ENCODE data around the gene KLF16.

KLF16 gene

DNA sequence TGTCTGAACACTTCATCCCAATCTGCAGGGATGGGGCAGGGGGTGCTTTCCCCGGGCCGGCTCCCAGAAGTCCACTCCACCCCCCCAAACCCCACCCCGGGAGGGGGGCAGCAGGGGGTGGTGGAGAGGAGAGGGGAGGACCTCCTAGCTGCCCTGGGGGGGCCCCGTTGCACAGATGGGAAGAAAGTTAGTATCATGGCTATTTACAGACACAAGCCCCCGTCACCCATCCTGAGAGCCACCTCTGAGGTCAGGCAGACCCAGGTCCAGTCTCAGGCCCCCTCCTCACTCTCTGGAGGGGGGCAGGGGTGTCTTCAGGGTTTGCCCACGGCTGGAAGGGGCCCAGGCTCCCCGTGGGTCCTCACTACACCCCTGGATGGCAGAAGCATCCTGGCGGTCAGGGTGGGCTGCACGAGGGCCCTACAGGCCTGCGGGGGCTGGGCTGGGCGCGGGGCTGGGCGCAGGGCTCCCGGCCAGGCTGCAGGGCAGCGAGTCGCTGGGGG is 9.3 kb downstream of the KLF16 start:
- no peak for DNase-seq

DNA sequence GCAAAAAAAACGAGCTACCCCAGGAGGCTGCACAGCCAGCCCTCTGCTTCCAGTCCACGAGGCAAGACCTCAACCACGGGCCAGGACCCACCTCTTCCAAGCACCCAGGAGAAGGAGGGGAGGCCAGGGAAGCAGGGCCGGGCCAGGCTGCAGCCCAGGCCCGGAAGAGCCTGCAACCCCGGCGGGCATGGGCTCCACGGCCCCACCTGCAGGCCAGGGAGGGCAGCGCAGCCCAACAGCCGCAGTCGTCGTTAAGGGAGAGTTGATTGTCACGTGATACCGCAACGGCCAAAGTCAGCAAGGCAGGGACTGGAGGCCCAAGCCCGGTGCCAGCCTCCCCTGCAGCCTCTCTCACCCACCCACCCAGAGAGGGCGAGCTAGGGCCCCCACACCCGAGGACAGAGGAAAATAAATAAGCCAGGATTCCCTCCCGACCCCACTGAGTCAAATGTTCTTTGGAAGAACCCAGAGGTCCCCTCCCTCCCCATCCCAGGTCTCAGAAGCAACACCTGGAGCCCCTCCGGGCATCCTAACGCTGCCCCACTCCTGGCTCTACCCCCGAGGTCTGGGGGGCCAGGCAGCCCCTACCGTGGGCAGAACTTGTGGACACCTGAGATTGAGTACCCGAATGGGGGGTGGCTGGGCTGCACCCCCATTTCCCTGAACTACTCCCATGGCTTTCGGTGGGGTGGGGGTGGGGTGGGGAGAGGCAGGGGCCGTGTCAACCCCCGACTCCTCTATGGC is 9.9 kb downstream of the KLF16 start:
- DNase-seq, result peak; percentile 91

GRCh38 chr19:1852581-1853128 is 10.7 kb downstream of the KLF16 start:
- DNase-seq, result no peak

DNA sequence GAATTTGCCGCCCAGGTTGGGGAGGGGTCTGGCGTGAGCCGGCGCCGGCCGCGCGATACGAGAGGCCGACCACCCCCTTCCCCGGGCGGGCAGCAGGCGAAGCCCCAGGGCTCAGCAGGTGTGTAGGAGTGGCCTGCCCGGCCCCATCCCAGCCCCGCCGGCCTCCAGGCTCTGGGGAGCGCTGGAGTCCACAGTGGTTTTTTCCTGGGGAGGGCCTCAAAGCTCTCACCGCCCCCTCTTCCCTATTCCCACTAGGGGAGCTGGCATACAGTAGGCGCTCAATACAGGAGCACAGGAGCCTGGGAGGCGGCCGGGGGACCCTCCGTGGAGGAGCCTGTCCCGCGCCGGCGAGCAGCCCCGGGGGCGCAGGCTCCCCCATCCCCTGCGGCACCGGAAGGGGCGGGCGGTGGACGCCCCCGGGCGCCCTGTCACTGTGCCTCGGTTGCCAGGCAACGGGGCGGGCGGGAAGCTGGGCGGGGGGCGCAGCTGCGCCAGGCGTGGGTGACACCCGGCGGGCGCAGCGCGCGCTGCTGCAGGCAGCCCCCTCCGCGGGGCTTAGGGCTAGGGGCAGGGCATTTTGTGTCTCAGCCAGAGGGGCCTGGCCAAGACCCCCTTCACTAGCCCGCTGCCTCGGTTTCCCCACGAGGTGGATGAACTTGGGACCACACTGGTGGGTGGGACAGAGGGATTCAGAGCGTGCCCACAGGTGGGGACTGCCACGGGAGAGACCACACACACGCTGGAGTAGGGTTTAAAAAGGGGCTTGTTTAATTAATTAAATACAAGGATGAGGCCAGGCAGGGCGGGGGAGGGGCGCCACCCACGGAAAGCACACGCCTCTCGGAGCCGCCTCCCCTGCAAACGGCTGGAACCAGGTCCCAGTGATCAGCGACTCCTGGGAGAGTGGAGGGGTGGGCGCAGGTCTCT is 11.5 kb downstream of the KLF16 start:
- no peak for DNase-seq

DNA sequence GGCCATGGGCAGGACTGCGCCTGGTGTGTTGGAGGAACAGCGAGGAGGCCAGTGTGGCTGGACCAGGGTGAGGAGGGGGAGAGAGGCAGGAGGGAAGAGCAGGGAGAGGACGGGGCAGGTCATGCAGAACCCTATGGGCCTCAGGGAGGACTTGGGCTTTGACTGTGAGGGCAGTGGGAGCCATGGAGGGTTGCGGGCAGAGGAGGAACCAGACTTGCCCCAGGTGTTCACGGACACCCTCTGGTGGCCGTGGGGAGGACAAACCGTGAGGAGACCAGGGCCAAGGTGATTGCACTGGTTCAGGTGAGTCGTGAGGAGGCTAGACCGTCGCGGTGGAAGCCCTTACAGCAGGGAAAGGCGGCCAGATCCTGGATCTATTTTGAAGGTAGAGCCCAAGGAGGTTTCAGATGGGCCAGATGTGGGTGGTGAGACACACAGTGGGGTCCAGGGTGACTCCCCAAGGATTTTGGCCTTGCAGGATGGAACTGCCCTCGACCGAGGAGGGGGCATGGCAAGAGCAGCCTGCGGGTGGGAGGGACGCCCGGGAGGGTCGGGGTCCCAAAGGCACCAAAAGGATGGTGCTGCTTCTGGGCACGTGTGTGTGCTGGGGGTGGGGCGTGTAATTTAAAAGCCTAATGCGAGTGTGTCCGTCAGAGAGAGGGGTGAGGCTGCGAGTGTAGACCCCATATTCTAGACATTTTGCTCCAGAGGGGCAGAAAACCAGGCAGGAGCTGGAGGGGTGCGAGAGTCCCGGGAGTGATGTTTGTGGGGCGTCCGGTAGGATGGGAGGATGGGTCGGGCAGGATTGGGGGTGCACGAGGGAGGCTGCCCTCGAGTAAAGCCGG is 12.3 kb downstream of the KLF16 start:
- no peak for DNase-seq

GRCh38 chr19:1849886-1850398 is 13.4 kb downstream of the KLF16 start:
- DNase-seq, result no peak

DNA sequence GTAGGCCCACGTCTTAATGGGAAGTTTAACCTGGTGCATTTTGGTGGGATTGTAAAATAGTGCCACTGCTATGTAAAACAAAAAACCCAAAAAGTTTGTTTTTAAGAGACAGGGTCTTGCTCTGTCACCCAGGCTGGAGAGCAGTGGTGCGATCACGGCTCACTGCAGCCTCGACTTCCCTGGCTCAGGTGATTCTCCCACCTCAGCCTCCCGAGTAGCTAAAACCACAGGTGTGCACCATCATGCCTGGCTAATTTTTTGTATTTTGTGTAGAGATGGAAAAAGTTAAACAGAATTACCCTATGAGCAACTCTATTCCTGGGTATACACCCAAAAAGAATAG is 14.3 kb downstream of the KLF16 start:
- DNase-seq, result no peak

DNA sequence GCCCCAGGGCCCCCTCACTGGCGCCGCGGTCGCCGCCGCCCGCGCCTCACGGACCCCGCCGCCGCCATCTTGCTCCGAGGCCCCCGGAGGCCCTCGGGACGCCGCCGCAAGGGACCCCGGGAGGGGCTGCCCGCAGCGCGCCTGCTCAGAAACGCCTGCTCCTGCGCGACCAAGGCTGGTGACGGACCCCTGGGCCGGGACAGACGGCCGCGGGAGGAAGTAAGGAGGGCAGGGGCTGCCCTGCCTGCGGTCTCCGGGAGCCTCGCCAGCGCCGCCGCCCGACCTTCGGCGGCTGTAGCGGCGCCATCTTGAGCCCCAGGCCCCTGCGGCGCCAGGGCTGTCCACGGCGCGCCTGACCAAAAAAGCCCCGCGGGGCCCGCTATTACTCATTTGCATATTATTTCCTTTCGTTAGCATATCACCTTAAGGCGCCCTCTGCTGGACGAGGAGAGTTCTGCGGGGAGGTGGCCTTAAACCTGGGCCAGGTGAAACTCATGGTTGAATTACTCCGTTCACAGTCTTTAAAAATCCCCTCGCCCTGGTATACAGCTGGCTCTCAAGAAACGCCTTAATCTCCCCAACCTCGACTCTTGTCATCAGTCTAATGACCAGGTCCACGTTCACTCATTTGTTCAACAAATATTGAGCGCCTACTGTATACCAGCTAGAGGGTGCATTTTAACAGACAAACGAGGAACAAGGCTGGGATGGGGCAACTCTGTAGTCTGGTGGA is 14.8 kb downstream of the KLF16 start, which contains the start of gene REXO1:
Gene REXO1 (minus strand): TSS at position 85 of the 733 bp plus-strand sequence. CDS start 125 bp downstream, outside the sequence.
- peak; percentile 97 for DNase-seq

DNA sequence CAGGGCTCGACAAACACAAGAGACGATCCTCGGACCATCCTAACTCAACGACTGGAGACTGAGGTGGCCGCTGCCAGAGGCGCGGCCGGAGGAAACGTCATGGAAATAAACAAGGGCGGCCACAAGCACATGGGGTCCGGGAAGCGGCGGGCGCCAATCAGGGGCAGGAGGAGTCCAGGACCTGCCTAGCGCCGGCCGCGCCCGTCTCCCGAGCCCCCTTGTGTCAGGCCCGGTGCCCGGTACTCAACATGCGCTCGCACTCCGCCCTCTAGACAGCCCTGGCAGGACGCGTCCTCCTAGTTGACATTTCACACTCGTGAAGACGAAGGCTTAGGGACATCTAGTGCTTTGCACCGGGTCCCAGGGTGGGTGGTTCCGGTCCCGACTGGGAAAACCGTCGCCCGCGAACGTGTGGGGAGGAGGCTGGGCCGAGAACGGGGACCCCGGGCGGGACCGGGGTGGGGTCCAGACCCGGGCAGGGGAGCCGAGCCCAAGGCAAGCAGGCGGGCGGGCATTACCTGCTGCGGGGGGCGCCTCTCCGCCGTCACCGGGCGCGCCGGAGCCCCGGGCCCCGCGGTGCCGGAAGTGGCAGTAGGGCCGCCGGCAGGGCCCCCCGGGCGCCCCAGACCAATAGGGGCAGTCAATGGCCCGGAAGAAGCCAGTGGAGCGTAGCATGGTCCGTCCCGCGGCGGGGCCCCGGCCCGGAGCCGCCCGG is 15.5 kb downstream of the KLF16 start:
- peak; percentile 49 for DNase-seq

- no peak for DNase-seq
Measured at GRCh38 chr19:1847348-1847683, 16.1 kb downstream of the KLF16 start.

DNA sequence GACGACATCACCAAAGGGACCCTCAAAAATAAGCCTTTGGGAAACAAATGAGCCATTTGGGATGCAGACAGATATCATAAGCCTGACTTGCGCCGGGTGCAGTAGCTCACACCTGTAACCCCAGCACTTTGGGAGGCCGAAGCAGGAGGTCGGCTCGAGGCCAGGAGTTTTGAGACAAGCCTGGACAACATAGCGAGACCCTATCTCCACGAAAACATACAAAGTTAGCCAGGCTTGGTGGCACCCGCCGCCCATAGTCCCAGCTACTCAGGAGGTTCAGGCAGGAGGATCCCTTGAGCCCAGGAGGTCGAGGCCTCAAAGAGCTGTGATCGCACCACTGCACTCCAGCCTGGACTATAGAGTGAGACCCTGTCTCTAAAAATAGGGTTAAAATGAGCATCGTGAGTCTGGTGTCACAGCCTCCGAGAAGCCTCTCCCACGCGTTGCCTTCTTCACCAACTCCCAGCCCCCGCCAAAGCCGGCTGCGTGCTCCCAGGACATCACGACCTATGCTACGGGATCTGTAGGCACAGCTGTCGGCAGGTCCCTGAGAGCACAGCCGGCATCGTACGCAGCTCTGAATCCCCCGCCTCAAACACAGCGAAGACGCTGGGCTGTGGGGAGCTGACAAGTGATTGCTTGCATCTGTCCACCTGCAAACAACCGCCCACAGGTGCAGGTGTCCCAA is 16.7 kb downstream of the KLF16 start:
- DNase-seq, result no peak

GRCh38 chr19:1845642-1846041 is 17.7 kb downstream of the KLF16 start:
- no peak for DNase-seq

- no peak for DNase-seq
Measured at GRCh38 chr19:1845125-1845515, 18.3 kb downstream of the KLF16 start.

- no peak for DNase-seq
Measured at GRCh38 chr19:1844513-1845124, 18.8 kb downstream of the KLF16 start.

GRCh38 chr19:1843646-1844394 is 19.6 kb downstream of the KLF16 start:
- no peak for DNase-seq

- no peak for DNase-seq
Measured at GRCh38 chr19:1843116-1843515, 20.3 kb downstream of the KLF16 start.

GRCh38 chr19:1841209-1841924 is 22.0 kb downstream of the KLF16 start:
- DNase-seq, result no peak

GRCh38 chr19:1840541-1841115 is 22.8 kb downstream of the KLF16 start:
- no peak for DNase-seq
